ENCODE measurements around the gene TXNDC15.
A peak's percentile ranks its signal among the peaks of the same experiment; 100 is the strongest.

Gene TXNDC15

DNA sequence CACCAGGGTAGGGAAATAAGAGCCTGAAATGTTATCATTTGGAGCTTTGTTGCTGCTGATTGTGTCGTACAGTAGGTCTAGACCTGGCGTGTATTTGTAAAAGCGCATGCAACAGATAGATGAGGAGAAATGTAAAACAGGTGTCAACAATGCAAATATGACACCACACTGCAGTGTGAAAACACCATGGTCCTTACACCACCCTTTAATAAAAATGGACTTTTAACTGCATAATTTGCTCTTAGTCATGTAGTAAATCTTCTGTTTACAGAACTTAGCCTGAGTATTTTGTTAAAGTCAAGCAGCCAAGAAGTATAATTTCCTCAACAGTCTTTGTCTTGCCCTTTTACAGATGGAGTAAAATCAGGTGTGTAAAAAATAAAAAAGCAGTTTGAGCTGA is 44.7 kb downstream of the TXNDC15 start:
- DNase-seq (ENCODE audit: low read depth), result no peak

DNA sequence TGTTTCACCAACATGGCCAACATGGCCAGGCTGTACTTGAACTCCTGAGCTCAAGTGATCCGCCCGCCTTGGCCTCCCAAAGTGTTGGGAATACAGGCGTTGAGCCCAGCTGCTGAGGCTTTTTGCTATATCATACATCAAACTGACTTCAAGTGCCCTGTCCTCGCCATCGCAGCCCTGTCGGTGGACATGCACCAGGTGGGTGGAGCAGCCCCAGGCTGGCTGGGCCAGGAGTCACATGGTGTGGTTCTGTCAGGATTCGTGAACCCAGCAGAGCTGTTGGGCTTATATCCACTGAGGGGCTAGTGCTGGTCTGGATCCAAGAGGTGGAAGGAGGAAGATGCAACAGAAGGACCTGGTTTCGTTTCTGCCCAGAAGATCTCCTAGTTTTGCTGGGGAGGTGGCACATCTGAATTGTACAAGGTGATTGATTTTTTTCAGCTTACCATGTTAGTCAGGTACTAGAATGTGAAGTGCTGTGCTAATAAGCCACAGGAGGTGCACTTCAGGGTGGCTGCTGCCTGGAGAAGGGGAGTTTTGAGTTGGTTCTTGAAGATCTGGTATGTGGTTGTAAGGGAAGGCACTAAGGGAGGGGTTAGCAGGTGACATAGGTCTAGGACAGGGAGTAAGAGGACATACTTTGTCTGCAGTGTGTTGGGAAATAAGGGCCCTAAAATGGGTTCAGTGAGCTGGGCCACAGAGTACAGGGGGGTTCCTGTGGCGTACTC is 46.8 kb downstream of the TXNDC15 start:
- no peak for DNase-seq (ENCODE audit: low read depth)

DNA sequence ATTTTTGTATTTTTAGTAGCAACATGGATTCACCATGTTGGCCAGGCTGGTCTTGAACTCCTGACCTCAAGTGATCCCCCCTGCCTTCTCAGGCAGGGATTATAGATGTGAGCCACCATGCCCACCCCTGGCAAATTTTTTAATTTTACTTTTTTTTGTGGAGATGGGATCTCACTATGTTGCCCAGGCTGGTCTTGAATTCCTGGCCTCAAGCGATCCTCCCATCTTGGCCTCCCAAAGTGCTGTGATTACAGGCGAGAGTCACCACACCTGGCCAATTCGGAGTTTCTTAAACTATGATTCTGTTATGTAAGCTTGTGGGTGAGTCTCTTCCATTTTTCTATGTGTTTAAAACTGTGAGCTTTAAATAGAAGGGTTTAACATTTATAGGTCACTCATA is 58.3 kb downstream of the TXNDC15 start:
- no peak for DNase-seq (ENCODE audit: low read depth)

DNA sequence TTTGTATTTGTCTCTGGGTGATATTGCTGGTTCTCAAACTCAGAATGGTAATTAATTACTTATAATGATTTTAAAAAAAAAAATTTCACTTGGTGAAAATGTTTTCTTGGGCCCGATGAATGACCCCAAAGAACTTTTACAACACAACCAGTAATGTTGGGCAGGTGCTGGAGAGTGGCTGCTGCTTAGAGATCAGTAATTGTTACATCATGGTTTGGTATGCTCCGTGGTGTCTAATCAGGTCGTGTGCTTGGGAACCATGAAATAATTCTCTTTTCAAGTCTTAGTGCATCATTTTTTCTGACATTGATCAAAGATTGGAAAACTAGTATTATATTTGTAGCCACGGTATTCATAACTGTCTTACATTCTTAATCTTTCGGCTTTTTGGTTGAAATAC is 60.0 kb downstream of the TXNDC15 start:
- DNase-seq (ENCODE audit: low read depth), result no peak

DNA sequence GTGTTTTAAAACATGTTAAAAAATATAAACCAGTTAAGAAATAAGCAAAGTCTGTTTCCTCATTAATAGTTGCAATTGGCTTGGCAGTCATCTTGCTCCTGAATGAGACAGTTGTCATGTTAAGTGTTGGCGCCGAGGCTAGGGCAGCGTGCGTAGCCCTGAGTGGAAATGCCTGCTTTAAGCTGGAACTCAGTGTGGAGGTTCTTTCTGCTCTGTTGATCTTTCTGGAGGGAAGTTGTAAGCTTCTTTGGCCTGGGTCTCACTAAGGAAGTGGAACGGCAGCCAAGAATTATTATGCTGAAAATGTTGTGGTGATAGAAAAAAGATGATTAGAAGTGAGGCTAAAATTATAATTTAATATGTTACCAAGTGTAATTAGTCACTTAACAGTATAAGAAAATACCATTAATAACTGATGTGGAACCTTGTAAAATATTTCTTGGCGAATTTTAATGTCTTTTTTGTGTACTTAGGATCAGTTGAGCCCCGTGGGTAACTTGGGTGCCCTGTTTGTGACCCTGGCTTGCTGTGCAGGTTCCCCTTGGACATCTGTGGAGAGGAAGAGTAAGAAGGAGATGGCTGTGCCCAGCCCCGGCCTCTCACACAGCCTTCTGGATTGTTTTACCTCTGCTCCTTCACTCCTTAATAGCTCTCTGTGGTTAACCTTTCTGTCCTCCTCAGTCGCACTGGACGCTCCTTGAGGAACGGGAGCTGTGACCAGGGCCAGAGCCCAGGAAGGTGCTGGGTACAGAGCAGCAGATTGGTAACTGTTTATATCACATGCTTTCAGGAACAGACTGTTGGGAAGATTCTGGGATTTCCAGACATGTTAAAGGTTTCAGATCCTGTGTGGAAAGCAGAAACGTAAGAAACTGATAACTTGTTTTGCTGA is 61.8 kb downstream of the TXNDC15 start:
- DNase-seq (ENCODE audit: low read depth), result no peak

DNA sequence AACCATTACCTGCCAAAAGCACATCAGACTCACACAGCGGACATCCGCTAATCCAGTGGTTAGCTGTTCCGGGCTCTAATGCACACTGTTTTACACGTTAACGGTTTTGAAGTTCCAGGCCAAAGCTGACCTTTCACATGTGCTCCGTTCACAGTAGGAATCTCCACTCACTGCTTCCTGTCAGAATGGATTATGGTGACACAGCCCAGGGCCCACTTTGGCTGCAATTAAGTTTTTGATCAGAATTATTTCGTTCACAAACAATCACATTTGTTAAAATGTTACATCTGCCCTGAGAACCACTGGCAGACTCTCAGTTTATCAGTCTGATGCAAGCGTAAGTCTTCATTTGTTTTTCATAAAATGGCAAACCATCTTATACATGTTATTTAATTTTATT is 63.4 kb downstream of the TXNDC15 start:
- no peak for DNase-seq (ENCODE audit: low read depth)

DNA sequence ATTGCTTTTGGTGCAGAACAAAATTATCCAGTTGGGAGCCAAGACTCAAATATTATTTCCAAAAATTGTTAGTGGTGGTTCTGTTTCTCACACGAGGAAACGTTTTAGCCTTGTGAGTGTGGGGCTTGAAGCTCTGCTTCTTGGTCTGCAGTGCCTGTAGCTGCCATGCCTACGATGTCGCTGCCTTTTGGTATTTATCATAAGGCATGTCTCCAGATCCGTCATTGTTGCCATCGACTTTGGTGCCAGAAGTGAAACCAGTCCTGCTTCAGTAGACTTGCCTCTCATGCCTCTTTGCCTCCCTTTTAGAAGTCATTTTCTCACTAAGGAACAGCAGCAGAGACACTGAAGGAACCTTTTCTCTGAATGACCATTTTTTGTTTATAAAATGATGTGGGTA is 63.9 kb downstream of the TXNDC15 start:
- DNase-seq (ENCODE audit: low read depth), result peak; percentile 13

DNA sequence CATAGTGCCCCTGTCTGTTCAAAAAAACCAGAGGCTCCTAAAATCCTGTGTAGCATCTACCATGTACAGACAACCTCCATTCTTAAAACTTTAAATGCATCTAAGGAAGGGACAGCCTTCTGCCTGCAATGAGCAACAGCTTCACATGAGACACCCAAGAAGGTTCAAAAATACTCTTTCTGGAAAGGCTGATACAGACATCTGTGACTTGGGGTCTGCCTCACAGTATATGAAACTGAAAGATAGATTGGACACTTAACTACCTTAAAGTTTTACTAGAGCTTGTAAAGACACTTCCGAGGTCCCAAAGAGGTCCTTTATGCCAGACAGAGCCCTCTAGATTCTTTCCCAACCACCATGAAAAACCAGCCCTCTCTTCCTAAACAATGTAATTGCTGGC is 65.3 kb downstream of the TXNDC15 start:
- no peak for DNase-seq (ENCODE audit: low read depth)

DNA sequence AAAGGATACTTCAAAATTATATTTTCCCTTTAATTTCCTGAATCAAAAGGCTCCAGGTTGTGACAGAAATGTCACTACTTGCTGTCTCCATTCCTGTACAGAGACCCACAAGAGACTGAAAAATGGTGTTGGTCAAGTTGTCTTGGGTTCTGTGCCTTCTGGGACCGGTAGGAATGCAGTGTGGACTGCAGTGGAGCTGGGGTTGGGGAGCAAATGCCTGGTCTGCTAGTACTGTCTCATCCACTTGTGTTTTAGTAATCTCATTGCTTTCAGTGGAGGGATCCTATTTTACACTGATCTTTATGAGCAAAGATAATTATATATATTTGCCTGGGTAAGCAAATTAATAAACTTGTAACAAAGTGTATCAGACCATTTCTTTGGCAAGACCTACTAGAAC is 69.4 kb downstream of the TXNDC15 start:
- no peak for DNase-seq (ENCODE audit: low read depth)

DNA sequence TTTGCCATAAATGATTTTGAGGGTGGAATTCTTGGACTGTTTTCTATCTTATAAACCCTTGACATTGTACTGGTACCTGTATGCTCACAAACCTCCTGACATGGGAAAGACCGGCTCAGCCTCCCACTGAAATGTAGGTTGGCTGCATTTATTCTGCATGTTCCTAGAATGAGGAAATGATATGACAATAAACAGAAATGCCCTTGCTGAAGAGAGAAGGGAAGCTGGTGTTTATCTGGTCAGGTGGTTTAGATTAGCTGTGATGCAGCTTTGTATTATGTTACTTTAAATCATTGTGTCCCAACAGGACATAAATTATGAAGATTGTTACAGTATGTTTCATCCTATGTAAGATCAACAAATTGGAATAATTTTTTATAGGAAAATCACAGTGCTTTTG is 70.5 kb downstream of the TXNDC15 start:
- DNase-seq (ENCODE audit: low read depth), result no peak

DNA sequence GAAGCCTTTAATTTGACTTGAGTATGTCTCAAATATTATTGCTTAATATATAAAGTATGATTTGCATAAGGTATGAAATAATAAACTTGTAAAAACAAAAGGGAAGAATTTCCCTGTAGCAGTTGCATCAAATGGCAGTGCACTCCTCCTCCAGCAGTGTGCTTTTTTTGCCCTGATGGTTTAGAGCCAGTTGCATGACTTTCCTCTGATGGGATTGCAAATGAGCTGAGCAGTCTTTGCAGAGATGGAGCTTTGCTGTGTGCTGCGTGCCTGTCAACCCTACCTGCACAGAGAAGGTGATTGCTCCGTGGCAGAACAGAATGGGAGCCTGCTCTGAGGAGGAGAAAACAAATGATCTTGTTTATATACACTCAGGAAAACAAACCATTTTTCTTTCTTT is 70.9 kb downstream of the TXNDC15 start:
- peak; percentile 75 for DNase-seq (ENCODE audit: low read depth)

DNA sequence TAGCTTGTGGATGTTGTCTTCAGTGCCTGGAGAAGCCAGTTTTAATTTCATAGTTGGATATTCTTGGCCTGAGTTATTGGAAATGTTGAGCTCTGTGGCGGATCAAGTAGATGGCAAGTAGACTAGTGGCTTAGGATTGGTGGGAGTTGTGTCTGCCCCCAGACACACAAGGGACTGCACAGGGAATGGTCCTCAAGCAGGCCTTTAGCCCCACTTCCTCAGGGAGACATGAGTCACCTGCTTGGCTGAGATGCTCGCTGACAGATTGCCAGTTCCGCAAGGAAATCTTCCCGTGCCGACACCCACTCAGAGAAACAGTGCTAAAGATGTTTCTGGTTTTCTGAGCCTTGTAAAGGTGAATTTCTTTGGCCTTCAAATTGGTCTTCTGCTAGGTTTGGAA is 74.7 kb downstream of the TXNDC15 start:
- DNase-seq (ENCODE audit: low read depth), result peak; percentile 15

DNA sequence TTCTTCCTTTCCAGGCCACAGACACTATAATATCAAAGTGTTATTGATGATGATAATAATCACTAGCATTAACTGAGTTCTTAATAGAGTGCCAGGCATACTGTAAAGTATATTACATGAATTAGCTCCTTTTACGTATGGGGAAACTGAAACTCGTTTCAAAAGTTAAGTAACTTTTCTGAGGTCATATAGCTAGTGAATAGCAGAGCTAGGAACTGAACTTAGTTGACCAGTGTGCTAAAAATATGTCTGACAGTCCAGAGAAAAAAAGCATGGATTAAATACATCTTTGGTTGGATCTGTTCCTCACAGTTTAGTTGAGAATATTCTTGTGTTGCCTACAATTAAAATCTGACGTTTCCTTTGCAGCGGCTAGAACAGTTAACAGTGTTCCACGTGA is 75.1 kb downstream of the TXNDC15 start:
- DNase-seq (ENCODE audit: low read depth), result no peak

Measured in fibroblast of gingiva (primary cell).